ENCODE data around the gene LRRTM1.

GRCh38 chr2:80335411-80335810 is 30.9 kb upstream of the LRRTM1 start:
- TF ChIP-seq POLR2A (IDR thresholded peaks at IDR 0.05; ENCODE audit: extremely low read depth, insufficient read length) = no peak
- TF ChIP-seq CTCF (IDR thresholded peaks at IDR 0.05; ENCODE audit: low read depth, low read length) = no peak
